NCI-H1092 treated with DMSO at 0.1 percent for 48 hours (cell line): ENCODE data around the gene BCL10.
"Not testable (repeated sequence)": the region's sequence is repeated elsewhere in the genome, so short reads cannot be mapped to it uniquely, and the experiment has no call there.

ENCODE experiments used
- DNase-seq: peaks from one replicate; lab custom pipeline; 2025; lab: John Stamatoyannopoulos, UW

BCL10 gene

GRCh38 chr1:85264150-85264549 is 12.3 kb downstream of the BCL10 start:
- DNase-seq, result no peak

GRCh38 chr1:85262985-85263384 is 13.4 kb downstream of the BCL10 start:
- no peak for DNase-seq

- no peak for DNase-seq
Observed at GRCh38 chr1:85259912-85260274, 16.5 kb downstream of the BCL10 start.

GRCh38 chr1:85259118-85259911 is 17.1 kb downstream of the BCL10 start, which contains the start of gene C1orf52:
Gene C1orf52 (minus strand): TSS chr1:85259662. CDS start chr1:85259633, 29 bp downstream.
- DNase-seq, result peak; percentile 92

GRCh38 chr1:85258536-85259117 is 17.8 kb downstream of the BCL10 start:
- no peak for DNase-seq

DNA sequence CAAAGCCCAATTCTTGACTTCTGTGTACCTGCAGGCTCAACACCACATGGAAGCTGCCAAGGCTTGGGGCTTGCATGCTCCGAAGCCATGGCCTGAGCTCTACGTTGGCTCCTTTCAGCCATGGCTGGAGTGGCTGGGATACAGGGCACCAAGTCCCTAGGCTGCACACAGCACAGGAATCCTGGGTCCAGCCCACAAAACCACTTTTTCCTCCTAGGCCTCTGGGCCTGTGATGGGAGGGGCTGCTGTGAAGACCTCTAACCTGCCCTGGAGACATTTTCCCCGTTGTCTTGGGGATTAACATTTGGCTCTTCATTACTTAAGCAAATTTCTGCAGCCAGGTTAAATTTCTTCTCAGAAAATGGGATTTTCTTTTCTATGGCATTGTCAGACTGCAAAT is 27.4 kb downstream of the BCL10 start:
- not testable (repeated sequence) for DNase-seq

DNA sequence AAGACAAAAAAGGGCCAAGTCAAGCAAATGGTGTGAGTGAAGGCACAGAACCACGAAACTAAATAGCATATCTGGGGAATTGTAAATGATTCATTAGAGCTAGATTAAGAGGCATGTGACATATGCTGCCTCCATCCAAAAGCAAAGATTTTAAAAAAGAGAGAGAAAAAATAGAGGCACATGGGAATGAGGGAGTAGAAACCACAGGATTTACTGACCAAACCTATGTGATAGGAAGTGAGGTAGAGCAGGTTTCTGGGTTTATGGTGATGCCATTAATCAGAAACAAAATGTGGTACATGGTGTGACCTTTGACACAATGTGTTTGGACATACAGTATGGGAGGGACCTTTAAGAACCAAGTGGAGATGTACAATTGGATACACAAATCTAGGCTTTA is 30.5 kb downstream of the BCL10 start:
- DNase-seq, result no peak

GRCh38 chr1:85245456-85245855 is 31.0 kb downstream of the BCL10 start:
- DNase-seq, result no peak

GRCh38 chr1:85244271-85245061 is 32.0 kb downstream of the BCL10 start:
- no peak for DNase-seq

DNA sequence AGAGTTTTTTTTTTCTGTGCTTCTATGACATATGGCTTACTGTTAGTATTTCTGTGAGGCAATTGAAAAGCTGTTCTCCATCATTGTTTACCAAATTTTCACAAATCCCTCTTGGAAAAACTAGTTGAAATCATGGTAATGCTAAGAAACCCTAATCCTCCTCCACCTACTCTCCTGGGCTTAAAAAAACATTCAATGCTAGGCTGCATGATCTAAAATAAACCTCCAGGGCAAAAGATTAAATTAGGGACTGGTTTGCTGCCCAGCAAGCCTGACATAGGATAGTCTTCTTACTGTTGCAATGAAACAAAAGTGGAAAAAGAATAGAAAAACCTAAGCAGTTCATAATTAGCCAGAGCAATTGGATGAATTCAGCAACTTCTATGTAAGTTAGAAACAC is 33.1 kb downstream of the BCL10 start:
- DNase-seq, result no peak

- no peak for DNase-seq
Observed at GRCh38 chr1:85240643-85241042, 35.8 kb downstream of the BCL10 start.

DNA sequence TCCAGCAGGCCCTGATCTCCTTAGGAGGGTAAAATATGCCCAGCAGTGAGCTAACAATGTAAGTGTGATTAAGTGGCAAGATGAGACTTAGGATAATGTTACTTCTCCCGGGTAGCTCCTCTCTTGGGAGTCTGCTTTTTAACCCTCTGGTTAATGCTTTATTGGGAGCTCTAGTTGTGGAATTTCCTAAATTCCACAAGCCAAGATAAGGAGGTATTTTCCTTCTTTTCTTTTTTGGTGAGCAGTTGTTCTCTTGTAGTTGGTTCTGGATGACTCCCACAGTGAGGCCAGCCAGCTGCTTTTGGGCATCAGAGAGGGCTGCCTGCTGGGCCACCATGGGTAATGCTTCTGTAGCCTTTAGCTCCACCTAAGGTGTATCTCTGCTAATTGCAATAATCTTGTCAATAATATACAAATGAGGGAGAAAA is 36.2 kb downstream of the BCL10 start:
- DNase-seq, result peak; percentile 7

DNA sequence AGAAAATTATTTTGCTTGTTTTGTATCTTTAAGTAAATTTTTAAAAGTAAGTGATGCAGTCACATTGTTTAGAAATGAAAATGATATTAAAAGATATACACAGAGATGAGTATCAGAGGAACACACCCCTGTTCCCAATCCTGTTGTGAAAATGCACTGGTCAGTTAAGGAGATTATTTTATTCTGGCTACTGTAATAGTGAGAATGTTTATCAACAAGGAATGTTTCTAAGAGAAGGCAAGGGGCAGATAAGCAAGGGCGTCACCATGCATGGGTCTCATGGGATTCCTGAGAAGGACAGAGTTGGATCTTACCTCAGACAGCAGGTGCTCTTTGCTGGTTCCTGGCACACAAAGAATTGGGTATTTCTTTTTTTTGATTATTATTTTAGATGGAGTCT is 38.8 kb downstream of the BCL10 start:
- no peak for DNase-seq

DNA sequence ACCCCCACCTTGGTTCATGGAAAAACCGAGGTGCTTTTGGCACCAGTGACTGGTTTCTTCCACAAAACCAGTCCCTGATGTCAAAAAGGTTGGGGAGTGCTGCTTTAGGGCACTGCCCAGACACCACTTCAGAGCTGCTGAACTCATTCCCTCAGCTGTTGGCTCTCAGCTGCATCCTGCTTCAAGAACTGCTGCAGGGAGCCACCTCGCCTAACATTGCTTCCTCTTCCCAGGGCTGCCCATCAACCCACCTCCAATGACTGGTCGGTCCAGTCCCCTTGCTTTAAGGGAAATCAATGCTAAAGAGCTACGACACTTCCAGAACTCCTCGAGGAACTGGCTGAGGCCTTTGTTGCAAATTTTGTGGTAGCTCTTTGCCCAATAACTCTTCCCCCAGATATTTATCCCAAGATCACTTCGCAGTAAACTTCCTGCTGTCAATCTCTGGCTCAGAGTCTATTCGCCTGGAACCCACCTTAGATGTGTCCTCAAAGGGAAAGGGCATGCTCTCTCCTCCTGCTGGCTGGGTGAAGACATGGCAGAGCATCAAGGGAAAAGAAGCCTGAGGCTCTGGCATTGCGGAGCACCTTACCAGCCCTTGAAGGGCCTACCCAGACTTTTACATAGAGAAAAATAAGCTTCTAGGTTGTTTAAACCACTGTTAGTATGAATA is 46.0 kb downstream of the BCL10 start:
- no peak for DNase-seq

GRCh38 chr1:85229574-85230097 is 46.8 kb downstream of the BCL10 start:
- DNase-seq, result peak; percentile 0

- no peak for DNase-seq
Observed at GRCh38 chr1:85228972-85229371, 47.5 kb downstream of the BCL10 start.

DNA sequence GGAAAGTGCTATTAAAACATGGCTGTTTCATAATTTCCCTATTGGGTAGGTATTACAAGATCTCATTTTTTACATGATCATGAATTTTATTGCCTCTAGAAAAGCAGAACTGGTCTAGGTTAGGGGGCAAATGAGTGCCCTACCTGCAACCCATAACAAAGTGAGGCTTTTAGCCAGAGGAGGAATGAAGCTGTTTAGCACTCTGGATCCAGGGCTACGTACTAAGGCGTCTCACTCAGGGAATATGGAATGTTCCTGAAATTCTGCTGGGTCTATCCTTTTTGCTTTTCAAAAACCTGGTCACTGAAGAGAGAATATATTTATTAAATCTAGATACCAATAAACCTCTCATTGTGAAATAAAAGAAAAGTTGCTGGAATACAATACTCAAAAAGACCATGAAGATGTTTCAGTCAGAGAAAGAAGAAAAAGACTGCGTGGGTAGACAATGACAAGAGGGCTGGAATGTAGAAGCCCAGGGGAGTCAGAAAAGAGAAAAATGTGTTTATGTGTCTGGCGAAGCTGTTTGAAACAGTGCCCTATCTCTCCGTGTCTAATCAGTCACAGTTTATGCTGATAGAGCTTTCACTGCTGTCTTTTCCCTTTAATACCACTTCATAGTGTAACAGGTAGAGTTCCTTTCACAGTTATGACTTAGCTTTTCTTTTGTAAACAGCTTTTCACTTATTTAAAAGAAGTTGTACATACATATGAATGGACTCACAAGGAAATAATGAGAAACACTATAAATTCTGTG is 50.6 kb downstream of the BCL10 start:
- DNase-seq, result no peak

- DNase-seq, result peak; percentile 81
Observed at GRCh38 chr1:85224734-85225623, 51.5 kb downstream of the BCL10 start.

DNA sequence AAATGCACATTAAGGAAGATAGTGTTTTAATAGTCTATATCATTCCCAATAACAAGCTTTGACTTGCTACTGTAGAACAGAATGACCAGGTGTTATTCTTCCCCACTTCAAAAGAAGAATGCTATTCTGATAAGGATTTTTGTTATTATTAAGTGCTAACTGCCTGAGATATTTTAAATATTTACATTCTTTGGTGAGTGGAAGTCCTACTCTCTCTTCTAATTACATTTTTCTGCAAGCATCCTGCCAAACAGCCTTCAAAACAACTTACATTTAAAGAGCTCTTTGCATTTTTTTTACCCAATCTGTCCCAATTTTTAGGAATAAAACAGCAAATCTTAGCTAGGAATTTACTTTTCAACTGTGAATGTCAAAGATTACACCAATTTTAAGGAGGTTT is 52.1 kb downstream of the BCL10 start:
- no peak for DNase-seq

DNA sequence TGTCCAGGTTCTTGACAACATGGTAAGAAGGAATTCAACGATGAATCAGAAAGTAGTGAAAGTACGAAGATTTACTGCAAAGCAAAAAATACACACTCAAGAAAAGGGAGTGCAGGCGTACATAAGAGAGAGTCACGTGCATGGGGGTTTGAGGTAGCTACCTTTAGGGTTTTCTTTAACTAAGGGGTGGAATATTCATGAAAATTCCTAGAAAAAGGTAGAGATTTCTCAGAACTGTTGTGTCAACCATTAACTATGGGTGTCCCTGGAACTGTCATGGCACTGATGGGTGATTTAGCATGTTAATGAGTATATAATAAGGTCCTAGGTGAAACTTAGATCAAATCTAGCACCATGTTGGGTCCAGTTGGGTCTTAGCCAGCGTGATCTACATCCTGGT is 53.1 kb downstream of the BCL10 start:
- DNase-seq, result no peak
